NK-92 treated with Interleukin-12 subunit alpha and Interleukin-12 subunit beta, amount 100 ng/mL, for 24 hours (cell line): Measurements from ENCODE around the gene EDNRA.

ENCODE experiments used
- DNase-seq: peaks from one replicate; lab custom pipeline; 2025; lab: John Stamatoyannopoulos, UW

The EDNRA gene

GRCh38 chr4:147498031-147498660 is 17.2 kb downstream of the EDNRA start:
- DNase-seq = no peak

- no peak for DNase-seq
These were observed 27.4 kb downstream of the EDNRA start for GRCh38 chr4:147508346-147508745.

DNA sequence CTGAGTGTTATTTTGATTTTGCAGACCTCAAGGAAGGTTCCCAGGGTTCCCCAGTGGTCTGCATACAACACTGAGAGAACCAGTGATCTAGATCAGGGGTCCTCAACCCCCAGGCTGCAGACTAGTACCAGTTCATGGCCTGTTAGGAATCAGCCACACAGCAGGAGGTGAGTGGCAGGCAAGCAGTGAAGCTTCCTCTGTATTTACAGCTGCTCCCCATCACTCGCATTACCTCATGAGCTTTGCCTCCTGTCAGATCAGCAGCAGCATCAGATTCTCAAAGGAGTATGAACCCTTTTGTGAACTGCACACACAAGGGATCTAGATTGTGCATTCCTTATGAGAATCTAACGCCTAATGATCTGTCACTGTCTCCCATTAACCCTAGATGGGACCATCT is 28.5 kb downstream of the EDNRA start:
- no peak for DNase-seq

GRCh38 chr4:147510962-147511668 is 30.2 kb downstream of the EDNRA start:
- DNase-seq = no peak

DNA sequence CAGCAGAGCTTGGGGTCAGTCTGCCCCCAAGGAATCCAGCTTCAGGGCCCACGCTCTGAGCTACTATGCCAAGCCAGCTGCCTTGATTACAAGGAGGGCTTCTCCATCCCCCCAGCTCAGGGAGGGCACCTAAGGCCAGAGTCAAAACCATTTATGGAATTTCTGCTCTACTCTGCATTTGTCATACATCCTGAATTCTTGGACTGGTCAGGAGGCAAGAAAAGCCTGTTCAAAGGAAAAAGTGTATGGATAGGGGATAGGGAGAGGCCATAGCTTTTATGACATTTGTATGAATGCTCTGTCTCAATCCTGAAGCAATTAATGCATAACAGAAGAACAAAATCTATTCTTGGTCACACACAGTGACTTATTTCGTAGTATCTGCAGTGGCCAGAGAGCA is 32.2 kb downstream of the EDNRA start:
- no peak for DNase-seq

GRCh38 chr4:147513952-147514351 is 33.1 kb downstream of the EDNRA start:
- no peak for DNase-seq

DNA sequence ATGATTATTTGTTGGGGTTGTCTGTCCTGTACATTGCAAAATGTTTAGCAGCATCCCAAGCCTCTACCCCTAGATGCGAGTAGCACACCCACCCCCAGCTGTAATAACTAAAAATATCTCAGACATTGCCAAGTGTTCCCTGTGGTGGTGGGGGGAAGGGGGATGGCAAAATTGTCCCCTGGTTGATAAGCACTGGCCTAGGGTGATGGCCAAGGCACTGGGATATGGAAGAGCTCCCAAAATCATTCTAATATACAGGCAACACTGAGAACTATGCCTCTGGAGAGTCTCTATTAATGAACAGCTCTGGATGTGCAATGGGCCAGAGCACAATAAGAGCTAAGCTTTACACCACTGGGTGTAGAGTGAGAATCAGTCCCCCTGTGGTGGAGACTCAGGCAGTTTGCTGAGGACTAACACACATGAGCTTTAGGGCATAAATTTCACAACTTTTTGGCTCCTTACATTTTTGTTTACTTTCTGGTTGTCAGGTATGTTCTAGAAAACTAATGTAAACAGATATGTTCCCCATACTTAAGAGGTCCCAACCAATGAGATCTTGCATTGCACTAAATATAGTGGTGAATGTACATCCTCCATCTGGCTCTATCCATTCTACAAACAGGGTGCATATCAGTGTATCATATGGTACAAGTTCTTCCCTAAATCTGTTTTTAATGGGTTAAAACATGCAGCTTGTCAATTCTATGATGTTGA is 34.5 kb downstream of the EDNRA start:
- no peak for DNase-seq

DNA sequence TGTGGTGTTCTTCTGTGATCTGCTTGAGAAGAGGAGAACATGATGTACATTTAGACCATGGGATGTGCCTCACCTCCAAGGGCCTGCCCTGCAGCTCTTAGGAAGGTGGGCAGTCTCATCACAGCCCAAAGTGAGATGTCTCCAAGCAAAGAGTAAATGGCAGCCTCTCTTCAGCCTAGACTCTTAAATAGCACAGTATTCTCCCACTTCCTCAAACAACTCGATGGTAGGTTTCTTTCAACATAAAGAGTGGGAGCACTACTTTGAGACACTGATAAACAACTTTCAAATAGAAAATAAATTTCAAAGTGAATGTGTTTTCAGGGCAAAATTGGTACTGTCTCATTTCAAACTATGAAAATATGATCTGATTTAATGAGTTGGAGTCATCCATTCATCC is 35.2 kb downstream of the EDNRA start:
- no peak for DNase-seq

DNA sequence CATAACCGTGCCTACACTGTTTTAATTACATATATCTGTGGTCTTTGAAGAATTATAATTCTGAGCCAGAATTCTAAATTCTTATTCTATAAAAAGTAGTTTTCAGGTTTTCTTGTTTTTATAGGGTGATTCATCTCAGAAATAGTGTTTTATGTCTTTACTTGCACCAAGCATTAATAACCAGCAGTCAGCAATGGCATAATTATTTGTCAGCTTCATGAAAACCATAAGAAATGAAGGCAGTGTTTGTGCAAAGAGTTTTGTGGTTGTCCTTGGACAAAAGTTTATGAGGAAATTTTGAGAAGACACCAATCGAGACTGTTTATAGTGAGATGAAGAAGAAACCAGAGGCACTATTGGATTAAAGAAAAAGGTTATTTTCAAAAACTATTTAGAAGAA is 37.2 kb downstream of the EDNRA start:
- no peak for DNase-seq

- peak; percentile 3 for DNase-seq
These were observed 38.2 kb downstream of the EDNRA start for GRCh38 chr4:147518846-147519767.

DNA sequence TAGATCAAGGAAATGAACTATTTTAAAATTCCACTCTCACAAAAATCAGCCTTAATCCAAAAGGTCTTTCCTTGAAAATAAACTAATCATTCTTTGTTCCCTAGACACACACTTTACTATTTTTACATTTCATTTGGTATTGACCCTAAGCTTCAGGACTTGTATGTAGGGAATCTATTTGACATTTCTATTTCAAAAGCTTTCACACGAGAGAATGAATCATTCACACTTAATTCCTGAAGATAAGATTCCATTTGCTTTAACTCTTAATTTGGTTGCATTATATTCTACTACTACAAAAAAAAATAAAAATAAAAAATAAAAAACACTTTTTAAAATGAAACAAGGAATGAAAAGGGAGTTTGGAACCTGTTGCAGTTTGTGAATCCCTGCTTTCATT is 43.7 kb downstream of the EDNRA start:
- DNase-seq = no peak

- no peak for DNase-seq
These were observed 44.8 kb downstream of the EDNRA start for GRCh38 chr4:147525494-147526271.

DNA sequence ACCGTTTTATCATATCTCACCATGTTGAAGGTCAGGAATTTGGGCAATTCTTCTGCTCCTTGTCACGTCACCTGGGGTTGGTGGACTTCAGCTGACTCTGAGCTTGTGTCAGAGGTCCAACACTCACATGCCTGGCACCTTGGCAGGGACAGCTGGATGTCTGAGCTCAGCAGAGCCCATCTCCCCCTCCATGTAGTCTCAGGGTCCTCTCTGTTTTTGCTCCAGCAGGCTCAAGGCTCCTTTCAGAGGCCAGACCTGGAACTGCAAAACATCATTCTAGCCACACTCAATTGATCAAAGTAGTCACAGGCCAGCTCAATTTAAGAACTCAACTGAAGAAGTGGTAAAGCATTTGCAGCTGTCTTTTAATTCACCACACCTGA is 45.4 kb downstream of the EDNRA start:
- no peak for DNase-seq

DNA sequence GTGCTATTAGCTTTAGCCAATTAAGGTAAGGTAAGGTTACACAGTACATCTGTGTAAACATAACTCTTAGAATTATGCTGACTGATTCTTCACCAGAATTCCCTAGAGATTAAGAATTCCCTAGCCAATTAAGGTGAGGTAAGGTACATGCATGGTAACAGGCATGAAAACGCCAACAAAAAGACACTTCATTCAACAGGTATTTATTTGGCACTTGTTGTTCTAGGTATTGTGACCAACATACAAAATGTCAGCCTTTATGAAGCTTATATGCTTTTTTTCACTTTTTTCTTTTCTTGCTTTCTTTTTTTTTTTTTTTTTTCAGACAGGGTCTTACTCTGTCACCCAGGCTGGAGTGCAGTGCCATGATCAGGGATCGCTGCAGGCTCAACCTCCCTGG is 47.2 kb downstream of the EDNRA start:
- DNase-seq = no peak

GRCh38 chr4:147530134-147530533 is 49.2 kb downstream of the EDNRA start:
- no peak for DNase-seq

DNA sequence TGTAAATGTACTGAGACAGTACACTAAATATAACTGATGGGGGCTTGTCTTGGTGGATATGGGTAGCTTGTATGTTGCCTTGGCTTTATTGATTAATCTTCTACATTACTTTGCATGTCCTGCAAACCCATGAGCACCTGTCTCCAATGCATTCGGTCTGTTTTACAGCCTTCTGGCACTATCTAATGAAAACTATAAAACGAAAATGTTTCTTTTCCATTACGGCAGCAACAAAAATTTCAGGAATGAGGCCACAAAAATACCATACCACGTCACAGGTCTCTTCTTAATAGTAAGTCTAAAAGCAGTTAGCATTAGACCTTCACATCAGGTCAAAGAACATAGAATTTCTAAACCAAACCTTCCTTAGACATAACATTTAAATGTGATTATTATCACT is 49.8 kb downstream of the EDNRA start:
- no peak for DNase-seq

- no peak for DNase-seq
These were observed 52.0 kb downstream of the EDNRA start for GRCh38 chr4:147532896-147533295.

DNA sequence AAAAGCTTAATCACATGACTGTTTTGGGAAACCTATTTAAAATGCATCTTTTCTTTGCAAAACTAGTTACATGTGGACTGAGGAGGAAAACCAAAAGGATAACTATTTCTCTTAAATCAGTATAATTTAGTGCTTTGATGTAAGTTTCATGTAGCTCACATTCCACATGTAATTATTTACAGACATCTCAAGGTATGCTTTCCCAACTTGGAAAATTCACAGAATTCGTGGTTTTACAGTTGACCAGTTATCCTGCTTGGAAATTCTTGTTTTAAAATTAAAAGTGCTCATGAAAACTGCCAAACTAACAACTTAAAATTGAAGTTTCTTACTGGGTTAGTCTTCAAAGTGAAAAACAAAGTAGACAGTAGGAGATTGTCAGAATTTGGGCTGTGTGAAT is 52.4 kb downstream of the EDNRA start:
- DNase-seq = no peak

- DNase-seq = no peak
These were observed 54.2 kb downstream of the EDNRA start for GRCh38 chr4:147535124-147535523.

GRCh38 chr4:147538711-147539110 is 57.8 kb downstream of the EDNRA start:
- no peak for DNase-seq

DNA sequence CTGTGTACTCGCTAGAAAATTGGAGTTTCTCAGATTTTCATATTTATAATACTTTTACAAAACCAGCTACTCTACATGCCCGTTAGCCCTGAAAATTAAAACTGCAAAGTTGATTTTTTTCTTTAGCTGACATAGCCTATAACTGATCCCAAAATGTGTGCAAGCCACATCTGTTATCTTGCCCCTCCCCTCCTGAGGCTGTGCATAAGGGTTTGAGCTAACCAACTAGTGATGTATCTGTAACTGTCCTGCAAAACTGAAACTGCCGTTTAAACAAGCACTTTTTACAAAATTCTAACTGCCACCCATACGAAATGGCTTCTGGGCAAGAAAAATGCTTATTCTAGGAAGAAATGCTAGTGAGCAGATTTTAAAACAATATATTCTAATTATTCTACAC is 59.1 kb downstream of the EDNRA start:
- no peak for DNase-seq
